ENCODE results near the gene GOLGA6L10. TPM values are rescaled to one million over a fixed set of nuclear protein-coding genes. Genes with fewer than 3 reads are reported as not detected.
"Not testable (repeated sequence)": the region's sequence is repeated elsewhere in the genome, so short reads cannot be mapped to it uniquely, and the experiment has no call there.

The GOLGA6L10 gene
- total RNA-seq, 2 experiments from 2014 or later = 0.95 to 1.1 TPM

GRCh38 chr15:82364548-82364947, 15.3 kb upstream of the GOLGA6L10 start:
- DNase-seq; H3K27me3 Mint-ChIP-seq; H3K9me3 Mint-ChIP-seq; H3K27ac Mint-ChIP-seq; POLR2A ChIA-PET; H3K4me1 Mint-ChIP-seq; H3K4me3 Mint-ChIP-seq; H3K36me3 Mint-ChIP-seq (ENCODE audit: low read depth); CTCF ChIA-PET: not testable (repeated sequence)

- H3K36me3 Mint-ChIP-seq (ENCODE audit: low read depth); H3K27ac Mint-ChIP-seq; H3K27me3 Mint-ChIP-seq; POLR2A ChIA-PET; H3K9me3 Mint-ChIP-seq; DNase-seq; H3K4me3 Mint-ChIP-seq; CTCF ChIA-PET; H3K4me1 Mint-ChIP-seq: not testable (repeated sequence)
Observed at GRCh38 chr15:82362790-82363189, 13.5 kb upstream of the GOLGA6L10 start.

- H3K27me3 Mint-ChIP-seq; CTCF ChIA-PET; POLR2A ChIA-PET; H3K9me3 Mint-ChIP-seq; H3K4me3 Mint-ChIP-seq; H3K36me3 Mint-ChIP-seq (ENCODE audit: low read depth); H3K27ac Mint-ChIP-seq; DNase-seq; H3K4me1 Mint-ChIP-seq: not testable (repeated sequence)
Observed at GRCh38 chr15:82360618-82361017, 11.3 kb upstream of the GOLGA6L10 start.

- H3K36me3 Mint-ChIP-seq (ENCODE audit: low read depth); H3K27me3 Mint-ChIP-seq; DNase-seq; H3K9me3 Mint-ChIP-seq; POLR2A ChIA-PET; H3K4me3 Mint-ChIP-seq; H3K27ac Mint-ChIP-seq; H3K4me1 Mint-ChIP-seq; CTCF ChIA-PET: not testable (repeated sequence)
Observed at GRCh38 chr15:82355055-82355454, 5.8 kb upstream of the GOLGA6L10 start.

- H3K4me3 Mint-ChIP-seq; H3K9me3 Mint-ChIP-seq; POLR2A ChIA-PET; DNase-seq; CTCF ChIA-PET; H3K4me1 Mint-ChIP-seq; H3K27me3 Mint-ChIP-seq; H3K27ac Mint-ChIP-seq; H3K36me3 Mint-ChIP-seq (ENCODE audit: low read depth): not testable (repeated sequence)
Observed at GRCh38 chr15:82354546-82354945, 5.3 kb upstream of the GOLGA6L10 start.

GRCh38 chr15:82347645-82348044, 1.6 kb downstream of the GOLGA6L10 start:
- POLR2A ChIA-PET; H3K9me3 Mint-ChIP-seq; DNase-seq; H3K36me3 Mint-ChIP-seq (ENCODE audit: low read depth); H3K27ac Mint-ChIP-seq; H3K4me1 Mint-ChIP-seq; H3K4me3 Mint-ChIP-seq; H3K27me3 Mint-ChIP-seq: not testable (repeated sequence)
- CTCF ChIA-PET = interaction anchor here (0.6 kb wide), 1 partner anchor 1795 kb away, joined by 3 read pairs; no protein-coding TSS in a partner anchor

GRCh38 chr15:82345176-82345575, 4.1 kb downstream of the GOLGA6L10 start:
- H3K4me1 Mint-ChIP-seq; H3K9me3 Mint-ChIP-seq; H3K27ac Mint-ChIP-seq; H3K36me3 Mint-ChIP-seq (ENCODE audit: low read depth); DNase-seq; H3K4me3 Mint-ChIP-seq; H3K27me3 Mint-ChIP-seq; POLR2A ChIA-PET; CTCF ChIA-PET: not testable (repeated sequence)

GRCh38 chr15:82344421-82344820, 4.9 kb downstream of the GOLGA6L10 start:
- H3K27ac Mint-ChIP-seq; H3K9me3 Mint-ChIP-seq; POLR2A ChIA-PET; H3K36me3 Mint-ChIP-seq (ENCODE audit: low read depth); CTCF ChIA-PET; DNase-seq; H3K27me3 Mint-ChIP-seq; H3K4me3 Mint-ChIP-seq; H3K4me1 Mint-ChIP-seq: not testable (repeated sequence)

- H3K4me3 Mint-ChIP-seq; POLR2A ChIA-PET; H3K27me3 Mint-ChIP-seq; H3K4me1 Mint-ChIP-seq; H3K36me3 Mint-ChIP-seq (ENCODE audit: low read depth); DNase-seq; CTCF ChIA-PET; H3K27ac Mint-ChIP-seq; H3K9me3 Mint-ChIP-seq: not testable (repeated sequence)
Observed at GRCh38 chr15:82343851-82344250, 5.4 kb downstream of the GOLGA6L10 start.

GRCh38 chr15:82342632-82343374, 6.5 kb downstream of the GOLGA6L10 start:
- H3K27me3 Mint-ChIP-seq; H3K9me3 Mint-ChIP-seq; DNase-seq; H3K4me1 Mint-ChIP-seq; H3K4me3 Mint-ChIP-seq; CTCF ChIA-PET; H3K36me3 Mint-ChIP-seq (ENCODE audit: low read depth); H3K27ac Mint-ChIP-seq; POLR2A ChIA-PET: not testable (repeated sequence)

GRCh38 chr15:82338573-82338972, 10.7 kb downstream of the GOLGA6L10 start:
- DNase-seq; CTCF ChIA-PET; H3K36me3 Mint-ChIP-seq (ENCODE audit: low read depth); H3K27ac Mint-ChIP-seq; H3K4me3 Mint-ChIP-seq; H3K9me3 Mint-ChIP-seq; H3K27me3 Mint-ChIP-seq; H3K4me1 Mint-ChIP-seq; POLR2A ChIA-PET: not testable (repeated sequence)

GRCh38 chr15:82338053-82338452, 11.2 kb downstream of the GOLGA6L10 start:
- H3K27ac Mint-ChIP-seq; H3K4me1 Mint-ChIP-seq; H3K9me3 Mint-ChIP-seq; POLR2A ChIA-PET; CTCF ChIA-PET; H3K27me3 Mint-ChIP-seq; DNase-seq; H3K36me3 Mint-ChIP-seq (ENCODE audit: low read depth); H3K4me3 Mint-ChIP-seq: not testable (repeated sequence)

GRCh38 chr15:82337051-82337450, 12.2 kb downstream of the GOLGA6L10 start:
- H3K36me3 Mint-ChIP-seq (ENCODE audit: low read depth); CTCF ChIA-PET; H3K4me1 Mint-ChIP-seq; POLR2A ChIA-PET; DNase-seq; H3K27me3 Mint-ChIP-seq; H3K27ac Mint-ChIP-seq; H3K4me3 Mint-ChIP-seq; H3K9me3 Mint-ChIP-seq: not testable (repeated sequence)

- CTCF ChIA-PET; H3K9me3 Mint-ChIP-seq; H3K27me3 Mint-ChIP-seq; H3K4me1 Mint-ChIP-seq; H3K27ac Mint-ChIP-seq; POLR2A ChIA-PET; DNase-seq; H3K36me3 Mint-ChIP-seq (ENCODE audit: low read depth); H3K4me3 Mint-ChIP-seq: not testable (repeated sequence)
Observed at GRCh38 chr15:82336180-82336647, 13.1 kb downstream of the GOLGA6L10 start.

Data from activated CD4-positive, alpha-beta memory T cell treated with anti-CD3 and anti-CD28 coated beads, Interleukin-2, amount 10 ng/mL, durations not matched to agents 7 days and 5 days (primary cell).